Daoy (cell line): Measurements from ENCODE around the gene SMIM44. TPM values are rescaled to one million over a fixed set of nuclear protein-coding genes. Genes with fewer than 3 reads are reported as not detected.
"Not testable (repeated sequence)": the region's sequence is repeated elsewhere in the genome, so short reads cannot be mapped to it uniquely, and the experiment has no call there.

Source experiments
- DNase-seq: peaks from one replicate; pipeline ENCODE4 v3.0.0-alpha.2; 2015; ENCODE audit warnings: low read depth
- total RNA-seq: library from RNA; depleted of rRNA; stranded (reverse); fragments of >200 nt; shearing (Covaris generic); gene quantifications from 2 replicates; pipeline ENCODE4 v1.2.3, GENCODE V29; 2014; rRNA removed

SMIM44 gene
- not detected in 2 replicates for total RNA-seq

GRCh38 chr19:3483226-3483628 lies at the start of gene SMIM44:
TSS of gene SMIM44 (minus strand) at chr19:3483441. CDS start at chr19:3483403, 38 bp downstream.
- no peak for DNase-seq

GRCh38 chr19:3533033-3533432 lies 49.8 kb upstream of the SMIM44 start:
- DNase-seq, result no peak

- no peak for DNase-seq
These were observed 49.0 kb upstream of the SMIM44 start for GRCh38 chr19:3532154-3532786.

DNA sequence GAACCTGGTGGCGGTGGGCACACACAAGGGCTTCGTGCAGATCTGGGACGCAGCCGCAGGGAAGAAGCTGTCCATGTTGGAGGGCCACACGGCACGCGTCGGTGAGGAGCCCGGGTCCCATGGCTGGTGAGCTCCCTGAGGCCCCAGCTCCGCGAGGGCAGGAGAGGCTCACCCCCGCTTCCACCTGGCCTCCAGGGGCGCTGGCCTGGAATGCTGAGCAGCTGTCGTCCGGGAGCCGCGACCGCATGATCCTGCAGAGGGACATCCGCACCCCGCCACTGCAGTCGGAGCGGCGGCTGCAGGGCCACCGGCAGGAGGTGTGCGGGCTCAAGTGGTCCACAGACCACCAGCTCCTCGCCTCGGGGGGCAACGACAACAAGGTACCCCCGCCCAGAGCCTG lies 48.5 kb upstream of the SMIM44 start:
- DNase-seq, result no peak

GRCh38 chr19:3530389-3530788 lies 47.1 kb upstream of the SMIM44 start:
- DNase-seq, result no peak

- DNase-seq, result not testable (repeated sequence)
These were observed 46.1 kb upstream of the SMIM44 start for GRCh38 chr19:3529299-3529698.

DNA sequence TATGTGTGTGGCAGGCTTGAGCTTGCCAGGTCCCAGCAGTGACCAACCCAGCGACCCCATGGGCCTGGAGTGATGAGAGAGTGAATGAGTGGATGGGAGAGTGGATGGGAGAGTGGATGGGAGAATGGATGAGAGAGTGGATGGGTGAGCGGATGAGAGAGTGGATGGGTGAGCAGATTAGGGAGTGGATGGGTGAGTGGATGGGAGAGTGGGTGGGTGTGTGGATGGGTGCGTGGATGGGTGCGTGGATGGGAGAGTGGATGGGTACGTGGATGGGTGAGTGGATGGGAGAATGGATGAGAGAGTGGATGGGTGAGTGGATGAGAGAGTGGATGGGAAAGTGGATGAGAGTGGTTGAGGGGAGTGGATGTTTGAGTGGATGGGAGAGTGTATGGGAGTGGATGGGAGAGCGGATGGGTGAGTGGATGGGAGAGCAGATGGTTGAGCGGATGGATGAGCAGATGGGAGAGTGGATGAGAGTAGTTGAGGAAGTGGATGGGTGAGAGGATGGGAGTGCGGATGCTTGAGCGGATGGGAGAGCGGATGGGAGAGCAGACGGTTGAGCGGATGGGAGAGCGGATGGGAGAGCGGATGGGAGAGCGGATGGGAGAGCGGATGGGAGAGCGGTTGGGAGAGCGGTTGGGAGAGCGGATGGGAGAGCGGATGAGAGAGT lies 45.4 kb upstream of the SMIM44 start:
- DNase-seq, result no peak

DNA sequence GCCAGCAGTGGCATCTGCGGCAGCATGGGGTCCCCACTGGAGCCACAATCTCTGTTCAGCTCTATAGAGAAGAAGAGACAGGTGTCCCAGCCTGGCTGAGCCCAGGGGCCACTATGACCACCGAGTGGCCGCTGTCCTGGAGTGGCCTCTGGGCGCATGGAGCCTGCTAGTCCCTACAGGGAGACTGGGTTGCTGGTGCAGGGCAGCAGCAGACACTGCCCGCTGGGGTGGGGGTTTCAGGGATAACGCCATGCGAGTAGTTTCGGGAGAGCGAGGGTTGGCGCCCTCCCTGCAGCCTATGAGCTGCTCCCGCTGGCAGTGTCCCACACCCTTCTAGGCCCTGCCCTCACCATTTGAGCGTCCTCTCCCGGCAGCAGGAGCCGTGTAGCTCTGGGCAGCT lies 44.8 kb upstream of the SMIM44 start:
- no peak for DNase-seq

- no peak for DNase-seq
These were observed 44.1 kb upstream of the SMIM44 start for GRCh38 chr19:3527238-3527910.

- no peak for DNase-seq
These were observed 43.4 kb upstream of the SMIM44 start for GRCh38 chr19:3526507-3527237.

DNA sequence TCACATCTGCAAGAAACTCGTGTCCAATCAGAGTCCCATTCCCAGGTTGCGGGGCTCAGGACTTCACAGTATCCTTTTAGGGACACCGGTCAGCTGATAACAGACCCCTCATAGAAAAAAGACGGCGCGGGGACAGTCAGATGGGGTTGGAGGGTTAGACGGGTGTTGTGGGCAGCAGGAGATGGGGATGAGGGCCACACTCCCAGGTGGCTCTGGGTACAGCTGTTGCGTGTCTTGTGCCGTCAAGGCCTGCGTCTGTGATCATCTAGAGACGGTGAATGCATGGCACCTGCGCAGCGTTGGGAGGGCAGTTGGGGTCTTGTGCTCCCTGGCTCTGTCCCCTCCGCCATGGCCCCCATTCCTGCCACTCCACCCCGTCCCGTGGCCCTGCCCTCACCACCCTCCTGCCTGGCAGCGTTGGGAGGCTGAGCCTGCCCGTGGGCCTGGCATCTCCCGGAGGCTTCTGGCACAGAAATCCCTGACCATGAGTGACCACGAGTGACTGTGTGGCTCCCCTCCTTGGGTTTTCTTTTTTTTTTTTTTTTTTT lies 41.7 kb upstream of the SMIM44 start:
- DNase-seq, result no peak

DNA sequence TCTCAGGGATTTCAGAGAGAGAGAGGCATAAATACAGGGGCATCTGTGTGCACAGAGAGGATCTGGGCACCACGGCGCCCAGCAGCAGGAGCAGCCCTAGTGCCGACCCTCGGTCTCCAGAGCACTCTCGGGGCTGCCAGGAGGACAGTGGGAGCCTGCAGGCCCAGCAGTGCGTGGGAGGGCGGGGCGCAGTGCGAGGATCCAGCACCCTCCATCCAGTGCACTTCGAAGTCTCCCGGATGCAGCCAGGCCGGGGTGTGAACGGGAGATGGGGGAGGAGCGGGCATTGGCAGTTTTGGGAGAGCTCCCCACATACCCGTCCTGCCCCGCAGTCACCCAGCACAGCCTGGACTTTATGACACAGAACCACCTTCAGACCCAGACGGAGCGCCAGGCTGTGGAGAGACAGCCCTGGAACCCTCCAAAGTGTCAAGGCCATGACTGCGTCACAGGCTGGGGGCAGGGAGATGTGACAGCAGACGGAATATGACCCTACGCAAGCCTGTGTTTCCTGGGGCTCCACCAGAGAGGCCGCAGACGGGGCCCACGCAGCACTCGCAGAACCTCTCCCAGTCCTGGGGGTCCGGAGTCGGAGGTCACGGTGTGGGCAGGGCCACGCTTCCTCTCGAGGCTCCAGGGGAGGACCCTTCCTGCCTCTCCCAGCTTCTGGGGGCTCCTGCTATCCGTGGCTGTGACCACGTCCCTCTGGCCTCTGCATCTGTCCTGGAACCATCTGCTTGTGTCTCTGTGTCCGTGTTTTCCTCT lies 41.0 kb upstream of the SMIM44 start:
- no peak for DNase-seq

DNA sequence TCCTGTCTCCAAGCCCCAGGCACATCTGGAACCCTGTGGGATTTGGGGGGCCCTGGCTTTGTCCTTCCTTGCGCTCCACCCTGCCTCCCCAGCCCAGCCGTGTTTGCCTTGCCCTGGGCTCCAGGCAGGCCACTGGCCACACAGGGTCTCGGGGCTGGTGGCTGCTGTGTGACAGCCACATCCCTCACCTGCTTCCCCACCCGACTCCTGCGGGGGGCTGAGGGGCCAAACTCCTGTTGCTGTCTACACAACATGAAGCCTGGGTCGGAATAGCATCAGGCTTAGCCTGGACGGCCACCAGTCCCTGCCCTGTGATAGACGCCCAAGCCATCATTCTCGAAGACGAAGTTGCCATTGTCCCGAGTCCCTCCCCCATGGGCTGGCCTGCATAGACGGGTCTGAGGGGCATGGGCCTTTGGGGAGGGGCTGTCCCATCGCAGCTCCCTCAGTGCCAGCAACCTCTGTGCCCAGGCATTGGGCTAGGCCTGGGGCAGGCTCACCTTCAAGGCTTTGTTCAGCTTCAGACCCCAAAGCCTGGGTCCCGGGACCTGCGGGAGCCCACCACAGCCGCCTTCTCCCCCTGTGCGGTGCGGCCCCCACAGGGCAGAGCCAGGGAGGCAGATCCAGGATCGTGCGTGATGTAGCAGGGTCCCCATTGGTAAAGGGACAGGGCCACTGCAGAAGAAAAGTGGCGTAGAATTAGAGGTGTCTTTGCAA lies 40.3 kb upstream of the SMIM44 start:
- DNase-seq, result no peak

GRCh38 chr19:3522421-3523360 lies 39.5 kb upstream of the SMIM44 start:
- no peak for DNase-seq

- DNase-seq, result no peak
These were observed 37.8 kb upstream of the SMIM44 start for GRCh38 chr19:3521104-3521445.

GRCh38 chr19:3520166-3521103 lies 37.2 kb upstream of the SMIM44 start:
- DNase-seq, result no peak

GRCh38 chr19:3519126-3519525 lies 35.9 kb upstream of the SMIM44 start:
- no peak for DNase-seq

- DNase-seq, result no peak
These were observed 35.4 kb upstream of the SMIM44 start for GRCh38 chr19:3518659-3519058.
